Measurements from ENCODE around the gene MYL11.

Gene MYL11

GRCh38 chr16:30351586-30352419, 22.8 kb upstream of the MYL11 start:
- H3K9me2 ChIP-seq (replicated peaks; ENCODE audit: insufficient read depth, low read length): no peaks in the 10 kb centered on the region
- peak overlapping the region; percentile 62 for H3K4me2 ChIP-seq (ENCODE audit: low read depth, low read length, poor library complexity, severe bottlenecking)
- no peaks in the 10 kb centered on the region for H3K36me3 ChIP-seq (ENCODE audit: low read length)
- H3K9ac ChIP-seq (ENCODE audit: low read length): peak overlapping the region; percentile 39
- H3F3A ChIP-seq (ENCODE audit: insufficient read depth): peaks cover 48% of the 10 kb centered on the region
- TF ChIP-seq EZH2phosphoT487 (conservative IDR thresholded peaks at IDR 0.05; ENCODE audit: low read length) (no peak), CTCF (IDR thresholded peaks at IDR 0.05; ENCODE audit: insufficient read depth, low read length, poor library complexity, severe bottlenecking) (no peak)
- H3K79me2 ChIP-seq (ENCODE audit: insufficient read depth, low read length): peaks cover 21% of the 10 kb centered on the region
- no peaks in the 10 kb centered on the region for H3K27me3 ChIP-seq (ENCODE audit: low read length)
- H3K9me3 ChIP-seq (ENCODE audit: insufficient read depth, low read length): no peaks in the 10 kb centered on the region
- no peak overlapping the region for H2AFZ ChIP-seq (ENCODE audit: low read depth, low read length, severe bottlenecking)
- H3K4me3 ChIP-seq (ENCODE audit: insufficient read depth, low read length, poor library complexity, severe bottlenecking): no peak overlapping the region
- no peaks in the 10 kb centered on the region for H4K20me1 ChIP-seq (ENCODE audit: low read depth, low read length)
- peak overlapping the region; percentile 95 for H3K27ac ChIP-seq (ENCODE audit: low read depth, low read length)

- Histone ChIP-seq H3K4me3 (ENCODE audit: insufficient read depth, low read length, poor library complexity, severe bottlenecking) (no peak overlapping the region), H3K9me2 (replicated peaks; ENCODE audit: insufficient read depth, low read length) (no peaks in the 10 kb centered on the region), H2AFZ (ENCODE audit: low read depth, low read length, severe bottlenecking) (no peak overlapping the region), H4K20me1 (ENCODE audit: low read depth, low read length) (no peaks in the 10 kb centered on the region), H3K4me2 (ENCODE audit: low read depth, low read length, poor library complexity, severe bottlenecking) (peak overlapping the region; percentile 90), H3K9me3 (ENCODE audit: insufficient read depth, low read length) (no peaks in the 10 kb centered on the region), H3K27ac (ENCODE audit: low read depth, low read length) (peak overlapping the region; percentile 95; the same call in 1 of the 2 replicates), H3K27me3 (ENCODE audit: low read length) (no peaks in the 10 kb centered on the region), H3F3A (ENCODE audit: insufficient read depth) (peaks cover 53% of the 10 kb centered on the region), H3K79me2 (ENCODE audit: insufficient read depth, low read length) (peaks cover 21% of the 10 kb centered on the region), H3K9ac (ENCODE audit: low read length) (no peak overlapping the region), H3K36me3 (ENCODE audit: low read length) (no peaks in the 10 kb centered on the region)
- no peak for TF ChIP-seq EZH2phosphoT487 (conservative IDR thresholded peaks at IDR 0.05; ENCODE audit: low read length)
- no peak for TF ChIP-seq CTCF (IDR thresholded peaks at IDR 0.05; ENCODE audit: insufficient read depth, low read length, poor library complexity, severe bottlenecking)
These were observed 21.9 kb upstream of the MYL11 start for GRCh38 chr16:30352488-30353401.

GRCh38 chr16:30353438-30354129, 21.0 kb upstream of the MYL11 start:
- TF ChIP-seq EZH2phosphoT487 (conservative IDR thresholded peaks at IDR 0.05; ENCODE audit: low read length): no peak
- no peak for TF ChIP-seq CTCF (IDR thresholded peaks at IDR 0.05; ENCODE audit: insufficient read depth, low read length, poor library complexity, severe bottlenecking)
- peak overlapping the region; percentile 72; the same call in 1 of the 2 replicates for H3K27ac ChIP-seq (ENCODE audit: low read depth, low read length)
- peaks cover 53% of the 10 kb centered on the region for H3F3A ChIP-seq (ENCODE audit: insufficient read depth)
- H4K20me1 ChIP-seq (ENCODE audit: low read depth, low read length): no peaks in the 10 kb centered on the region
- H3K9me2 ChIP-seq (replicated peaks; ENCODE audit: insufficient read depth, low read length): no peaks in the 10 kb centered on the region
- no peak overlapping the region for H2AFZ ChIP-seq (ENCODE audit: low read depth, low read length, severe bottlenecking)
- H3K4me2 ChIP-seq (ENCODE audit: low read depth, low read length, poor library complexity, severe bottlenecking): peak overlapping the region; percentile 90
- H3K79me2 ChIP-seq (ENCODE audit: insufficient read depth, low read length): peaks cover 21% of the 10 kb centered on the region
- no peaks in the 10 kb centered on the region for H3K36me3 ChIP-seq (ENCODE audit: low read length)
- peak overlapping the region; percentile 95 for H3K9ac ChIP-seq (ENCODE audit: low read length)
- H3K27me3 ChIP-seq (ENCODE audit: low read length): no peaks in the 10 kb centered on the region
- no peaks in the 10 kb centered on the region for H3K9me3 ChIP-seq (ENCODE audit: insufficient read depth, low read length)
- peak overlapping the region; percentile 88 for H3K4me3 ChIP-seq (ENCODE audit: insufficient read depth, low read length, poor library complexity, severe bottlenecking)
